Adrenal gland (tissue), 12 donors: Measurements from ENCODE around the gene CTSL. TPM values are rescaled to one million over a fixed set of nuclear protein-coding genes. Genes with fewer than 3 reads are reported as not detected.

Experiments used
- DNase-seq, 7 donors: peaks; one replicate each; pipeline ENCODE4 v3.0.0-alpha.2; 2019 to 2020
- H3K27ac ChIP-seq, 5 donors: fragments of 200-600 bp; sonication (generic) in 4 of 5; 1 replicate in 3 of 5; 2 replicates in 2 of 5; pipeline versions ENCODE4 v1.5.1 to v1.8.0; 2016 to 2020; ENCODE audit warnings: mild to moderate bottlenecking in 1 of 5
- H3K27me3 ChIP-seq: fragments of 200-600 bp; 2 replicates; pipeline ENCODE4 v1.8.0; 2021
- H3K36me3 ChIP-seq, 2 donors: fragments of 200-600 bp; replicated peaks in 1 of 2; 1 replicate in 1 of 2; 2 replicates in 1 of 2; pipeline versions ENCODE4 v1.5.1 to v1.8.0; 2018 to 2022
- H3K4me1 ChIP-seq, 2 donors: fragments of 200-600 bp; replicated peaks in 1 of 2; 1 replicate in 1 of 2; 2 replicates in 1 of 2; pipeline versions ENCODE4 v1.5.1 to v1.8.0; 2018 to 2021
- H3K4me3 ChIP-seq, 4 donors: fragments of 200-600 bp; sonication (generic) in 3 of 4; one replicate each; pipeline ENCODE4 v1.5.1; 2016 to 2018
- H3K9me3 ChIP-seq, 3 donors: fragments of 200-600 bp; sonication (generic) in 1 of 3; replicated peaks in 1 of 3; 1 replicate in 2 of 3; 2 replicates in 1 of 3; pipeline versions ENCODE4 v1.5.1 to v1.8.0; 2016 to 2021
- POLR2A ChIP-seq, 2 donors: fragments of 450-650 bp; IDR thresholded peaks; one replicate each; pipeline ENCODE4 v1.6.1; 2017; ENCODE audit warnings: antibody characterized with exemption in 2 of 2, mild to moderate bottlenecking in 2 of 2, moderate library complexity in 1 of 2
- WGBS, 4 donors: extraction: QIAGEN DNeasy Blood & Tissue Kit in 2 of 4; methylation state at CpG; one replicate each; pipeline versions ENCODE4 v1.1.5 to v1.1.7; 2013 to 2017; 5-methylcytosine and 5-hydroxymethylcytosine counted together
- intact Hi-C, 2 donors: fragments of 100-400 bp; cut with DNase I; formaldehyde crosslinking; loops; one replicate each; pipeline versions ENCODE4 v1.14.1 to v1.15.0; 2022 to 2023
- polyA plus RNA-seq, 3 donors: library from polyadenylated mRNA; stranded (reverse); fragments of 200-250 nt in 2 of 3; fragments of 350-450 nt in 1 of 3; fragmentation: Illumina TruSeq in 1 of 3; extraction: RNeasy Lipid Tissue Mini Kit (QIAGEN cat#74804) in 1 of 3; gene quantifications; one replicate each; pipeline ENCODE4 v1.2.3, GENCODE V29; 2013 to 2014
- total RNA-seq, 9 donors: library from RNA; depleted of rRNA in 4 of 9; stranded (reverse); fragments of >200 nt in 4 of 9; fragments of 120-200 nt in 1 of 9; fragmentation: NEBNext Ultra II Directional in 1 of 9; extraction: Animal tissue kit (Norgen Biotek cat#: 25700) in 1 of 9; gene quantifications; one replicate each; pipeline versions ENCODE4 v1.1.0 to v1.2.4, GENCODE V29; 2013 to 2023
- TF ChIP-seq, protein P1 (sequence below), 6 experiments: fragments of 450-650 bp in 4 of 6; fragments of 200-600 bp in 2 of 6; sonication (generic) in 1 of 6; IDR thresholded peaks; 1 replicate in 5 of 6; 2 replicates in 1 of 6; pipeline versions ENCODE4 v1.5.1 to v1.8.0; 2016 to 2021; ENCODE audit warnings: antibody characterized with exemption in 6 of 6, mild to moderate bottlenecking in 2 of 6, moderate library complexity in 1 of 6
- donor health status: healthy with polysubstance abuse.
- donor health status: Bipolar disorder and iron deficiency.
- donor health status: DM: yes; HTN: yes; CAD: no.
- donor health status: DM: no; HTN: no; CAD: no.
- donor health status: DM: no; HTN: no; CAD: no.
- donor health status: DM: yes; HTN: yes; CAD: no.

The CTSL gene
- total and polyA plus RNA-seq, 12 donors, result 65.2 to 208 (median 136) TPM

DNA sequence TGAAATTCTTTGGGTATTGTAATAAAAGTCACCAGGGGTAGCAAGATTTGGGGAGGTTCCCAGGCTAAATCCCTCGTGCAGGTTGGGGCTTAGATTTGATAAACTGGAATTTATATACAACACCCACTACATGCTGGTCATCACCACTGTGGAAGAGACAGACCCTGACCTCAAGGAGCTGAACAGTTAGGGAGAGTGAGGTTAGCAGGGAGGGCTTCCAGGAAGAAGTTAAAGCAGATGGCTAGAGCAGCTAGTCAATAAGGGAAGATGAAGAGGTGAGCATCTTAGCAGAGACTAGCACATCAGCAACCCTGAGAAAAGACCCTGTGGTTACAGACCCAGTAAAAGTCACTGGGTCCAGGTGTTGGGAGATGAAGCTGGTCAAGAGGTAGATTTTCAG, 6.4 kb downstream of the CTSL start:
- no peak for DNase-seq
- TF ChIP-seq, protein P1, sequence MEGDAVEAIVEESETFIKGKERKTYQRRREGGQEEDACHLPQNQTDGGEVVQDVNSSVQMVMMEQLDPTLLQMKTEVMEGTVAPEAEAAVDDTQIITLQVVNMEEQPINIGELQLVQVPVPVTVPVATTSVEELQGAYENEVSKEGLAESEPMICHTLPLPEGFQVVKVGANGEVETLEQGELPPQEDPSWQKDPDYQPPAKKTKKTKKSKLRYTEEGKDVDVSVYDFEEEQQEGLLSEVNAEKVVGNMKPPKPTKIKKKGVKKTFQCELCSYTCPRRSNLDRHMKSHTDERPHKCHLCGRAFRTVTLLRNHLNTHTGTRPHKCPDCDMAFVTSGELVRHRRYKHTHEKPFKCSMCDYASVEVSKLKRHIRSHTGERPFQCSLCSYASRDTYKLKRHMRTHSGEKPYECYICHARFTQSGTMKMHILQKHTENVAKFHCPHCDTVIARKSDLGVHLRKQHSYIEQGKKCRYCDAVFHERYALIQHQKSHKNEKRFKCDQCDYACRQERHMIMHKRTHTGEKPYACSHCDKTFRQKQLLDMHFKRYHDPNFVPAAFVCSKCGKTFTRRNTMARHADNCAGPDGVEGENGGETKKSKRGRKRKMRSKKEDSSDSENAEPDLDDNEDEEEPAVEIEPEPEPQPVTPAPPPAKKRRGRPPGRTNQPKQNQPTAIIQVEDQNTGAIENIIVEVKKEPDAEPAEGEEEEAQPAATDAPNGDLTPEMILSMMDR (IDR thresholded peaks at IDR 0.05), result no peak
- TF ChIP-seq POLR2A (IDR thresholded peaks at IDR 0.05), result no peak
- no peak overlapping the region for H3K4me3 ChIP-seq
- intact Hi-C loops, result no loop called here
- no peak overlapping the region for H3K27ac ChIP-seq
- no peaks in the 10 kb centered on the region for H3K9me3 ChIP-seq
- 83 to 100% (median 90%) methylated on average over 1 of the region's 1 CpG for whole genome bisulfite sequencing, 4 donors
- H3K36me3 ChIP-seq, result peaks cover 0 to 45% of the 10 kb centered on the region in 2 donors
- no peaks in the 10 kb centered on the region for H3K27me3 ChIP-seq
- peaks cover 0 to 7% of the 10 kb centered on the region in 2 donors for H3K4me1 ChIP-seq

DNA sequence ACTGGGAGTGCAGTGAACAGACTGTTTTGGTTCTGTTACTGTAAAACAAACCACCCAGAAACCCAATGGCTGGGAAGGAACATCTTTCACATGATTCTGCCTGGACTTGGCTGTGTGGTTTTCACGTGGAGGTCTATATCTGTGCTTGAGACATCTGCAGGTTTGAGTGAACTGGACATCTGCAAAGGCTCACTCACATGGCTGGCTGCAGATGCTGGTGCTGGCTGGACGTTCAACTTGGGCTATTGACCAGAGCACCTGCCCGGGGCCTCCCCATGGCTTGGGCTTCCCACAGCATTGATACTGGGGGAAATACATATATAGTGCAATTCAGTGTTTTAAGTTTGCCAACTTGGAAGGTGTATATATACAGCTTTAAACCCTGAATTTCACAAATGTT, 6.8 kb downstream of the CTSL start:
- intact Hi-C loops, result no loop called here
- H3K36me3 ChIP-seq, result peaks cover 0 to 45% of the 10 kb centered on the region in 2 donors
- no peaks in the 10 kb centered on the region for H3K27me3 ChIP-seq
- TF ChIP-seq, protein P1 (IDR thresholded peaks at IDR 0.05), result no peak
- no peak for TF ChIP-seq POLR2A (IDR thresholded peaks at IDR 0.05)
- no peak overlapping the region for H3K4me3 ChIP-seq
- no peak for DNase-seq
- 81 to 92% (median 83%) methylated on average over 3 of the region's 3 CpGs for WGBS, 4 donors
- peaks cover 0 to 5% of the 10 kb centered on the region in 2 donors for H3K4me1 ChIP-seq
- no peak overlapping the region for H3K27ac ChIP-seq
- H3K9me3 ChIP-seq, result no peaks in the 10 kb centered on the region

DNA sequence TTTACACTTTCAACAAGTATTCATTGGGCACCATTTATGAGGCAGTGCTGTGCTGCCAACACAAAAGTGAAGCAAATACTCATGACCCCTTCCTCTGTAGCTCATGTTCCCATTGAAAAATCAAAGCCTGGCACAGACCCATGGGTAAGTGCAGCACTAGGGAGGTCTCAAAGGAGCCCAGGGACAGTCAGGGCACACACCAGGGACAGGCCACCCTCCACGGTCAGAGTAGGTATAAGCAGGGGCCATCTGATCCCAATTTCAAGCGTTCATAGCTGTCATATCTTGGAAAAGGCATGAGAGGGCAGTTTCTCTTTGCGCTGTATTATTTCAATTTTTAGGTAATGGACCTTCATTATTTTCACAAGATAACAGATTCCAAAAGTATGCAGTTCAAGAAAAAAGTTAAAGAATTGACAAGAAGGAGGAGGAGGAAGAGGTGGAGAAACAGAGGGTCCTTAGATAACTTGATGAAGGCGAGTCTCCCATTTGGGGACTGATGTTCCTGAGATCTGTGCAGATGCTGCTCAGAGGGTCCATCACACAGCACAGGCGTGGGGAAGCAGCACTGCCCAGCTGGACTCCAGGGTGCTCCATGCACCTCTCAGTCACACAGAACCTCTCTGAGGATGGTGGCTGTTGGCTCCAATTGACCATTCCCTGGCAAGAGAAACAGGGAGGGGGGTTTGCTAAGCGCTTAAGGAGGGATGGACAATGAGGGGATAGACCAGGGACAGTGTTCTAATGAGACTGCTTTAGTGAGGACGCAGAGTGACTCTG, 7.5 kb downstream of the CTSL start:
- no peak for DNase-seq
- no peak for TF ChIP-seq POLR2A (IDR thresholded peaks at IDR 0.05)
- TF ChIP-seq, protein P1 (IDR thresholded peaks at IDR 0.05), result no peak
- no peak overlapping the region for H3K4me3 ChIP-seq
- H3K27ac ChIP-seq, result no peak overlapping the region
- intact Hi-C loops, result no loop called here
- no peaks in the 10 kb centered on the region for H3K27me3 ChIP-seq
- H3K4me1 ChIP-seq, result no peaks in the 10 kb centered on the region
- H3K36me3 ChIP-seq, result peaks cover 0 to 38% of the 10 kb centered on the region in 2 donors
- 84 to 87% (median 85%) methylated on average over 7 of the region's 7 CpGs for WGBS, 4 donors
- H3K9me3 ChIP-seq, result no peaks in the 10 kb centered on the region

DNA sequence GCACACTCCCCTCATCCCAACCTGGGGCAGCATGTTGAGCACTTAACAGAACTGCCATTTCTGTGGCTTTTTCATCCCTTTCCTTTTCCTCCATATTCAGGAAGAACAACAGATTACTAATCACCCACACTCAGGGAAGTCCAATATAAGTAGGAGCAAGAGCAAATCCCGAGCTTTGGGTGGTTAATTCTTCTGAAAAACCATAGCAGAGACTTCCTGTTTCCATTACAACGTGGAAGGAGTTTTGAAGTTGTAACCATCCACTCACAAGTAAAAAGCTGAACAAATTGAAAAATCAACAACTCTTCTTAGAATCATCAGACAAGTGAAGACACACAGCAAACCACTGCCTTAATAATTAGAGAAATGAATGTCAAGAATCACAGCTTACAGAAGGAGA, 8.2 kb downstream of the CTSL start:
- no peak overlapping the region for H3K4me3 ChIP-seq
- H3K27ac ChIP-seq, result no peak overlapping the region
- no peaks in the 10 kb centered on the region for H3K4me1 ChIP-seq
- no peak for DNase-seq
- H3K9me3 ChIP-seq, result no peaks in the 10 kb centered on the region
- peaks cover 0 to 33% of the 10 kb centered on the region in 2 donors for H3K36me3 ChIP-seq
- H3K27me3 ChIP-seq, result no peaks in the 10 kb centered on the region
- TF ChIP-seq, protein P1 (IDR thresholded peaks at IDR 0.05), result no peak
- TF ChIP-seq POLR2A (IDR thresholded peaks at IDR 0.05), result no peak
- 53 to 66% (median 56%) methylated on average over 2 of the region's 2 CpGs for WGBS, 4 donors
- intact Hi-C loops, result no loop called here
